ENCODE measurements around the gene SP100. TPM values are rescaled to one million over a fixed set of nuclear protein-coding genes. Genes with fewer than 3 reads are reported as not detected.

Gene SP100
- total and polyA plus RNA-seq, 2 of the 8 experiments (the other 6 are each of a cell fraction or from before 2014, with no cell fraction given) = 0.06 to 1.1 TPM

GRCh38 chr2:230472621-230473018 lies 56.6 kb downstream of the SP100 start:
- no peak for FAIRE-seq
- Histone ChIP-seq H3K4me3 (ENCODE audit: extremely low read depth in 1 of 4, insufficient read depth in 2 of 4, low read depth in 3 of 4, low read length in 4 of 4) (no peak overlapping the region), H3K79me2 (ENCODE audit: control insufficient read depth in 1 of 2, insufficient read depth in 2 of 2, low read length in 2 of 2) (no peaks in the 10 kb centered on the region), H2AFZ (ENCODE audit: low read length) (no peak overlapping the region), H3K23ac (ENCODE audit: insufficient read length) (no peak overlapping the region), H3K56ac (replicated peaks; ENCODE audit: insufficient read length, low read depth, low read length) (no peak overlapping the region), H3K9ac (replicated peaks in 1 of 4; ENCODE audit: extremely low read depth in 1 of 4, low read depth in 3 of 4, low read length in 3 of 4) (no peak overlapping the region), H3K18ac (ENCODE audit: extremely low read depth, low read length) (no peak overlapping the region), H3K4me2 (ENCODE audit: insufficient read depth in 1 of 2, low read depth in 2 of 2, low read length in 2 of 2) (no peak overlapping the region), H3K27me3 (replicated peaks in 1 of 4; ENCODE audit: control insufficient read depth in 3 of 4, extremely low read depth in 1 of 4, insufficient read depth in 3 of 4, low read length in 3 of 4) (no peaks in the 10 kb centered on the region), H4K8ac (ENCODE audit: extremely low read depth, insufficient read depth, low read length) (no peak overlapping the region), H3K79me1 (ENCODE audit: low read depth, low read length) (no peaks in the 10 kb centered on the region), H4K91ac (replicated peaks; ENCODE audit: insufficient read length, low read length) (no peak overlapping the region), H4K5ac (ENCODE audit: insufficient read length, low read depth, low read length) (no peak overlapping the region), H2BK20ac (ENCODE audit: low read length) (no peak overlapping the region), H2BK12ac (ENCODE audit: low read depth, low read length) (no peak overlapping the region), H2BK120ac (replicated peaks; ENCODE audit: low read depth, low read length) (no peak overlapping the region), H3K4ac (replicated peaks; ENCODE audit: insufficient read length, low read depth, low read length) (no peak overlapping the region), H4K20me1 (replicated peaks in 1 of 2; ENCODE audit: control insufficient read depth in 1 of 2, insufficient read depth in 2 of 2, low read length in 2 of 2) (no peaks in the 10 kb centered on the region), H2BK15ac (ENCODE audit: low read length) (no peak overlapping the region), H2BK5ac (ENCODE audit: low read depth, low read length) (no peak overlapping the region), H3K23me2 (ENCODE audit: low read depth, low read length) (no peaks in the 10 kb centered on the region), H3K9me3 (ENCODE audit: insufficient read depth in 2 of 2, low read depth in 1 of 2, low read length in 1 of 2) (no peaks in the 10 kb centered on the region), H2AK5ac (ENCODE audit: low read depth, low read length) (no peak overlapping the region), H3K14ac (ENCODE audit: insufficient read length) (no peak overlapping the region), H3K27ac (ENCODE audit: low read depth, low read length) (no peak overlapping the region), H3K4me1 (replicated peaks in 1 of 4; ENCODE audit: control insufficient read depth in 3 of 4, insufficient read depth in 4 of 4, low read length in 3 of 4) (no peaks in the 10 kb centered on the region), H3K36me3 (ENCODE audit: control insufficient read depth in 2 of 4, insufficient read depth in 4 of 4, low read length in 3 of 4) (no peaks in the 10 kb centered on the region)
- TF ChIP-seq SIX5 (IDR thresholded peaks at IDR 0.05; ENCODE audit: low read depth, low read length) = no peak
- TF ChIP-seq, protein P1, sequence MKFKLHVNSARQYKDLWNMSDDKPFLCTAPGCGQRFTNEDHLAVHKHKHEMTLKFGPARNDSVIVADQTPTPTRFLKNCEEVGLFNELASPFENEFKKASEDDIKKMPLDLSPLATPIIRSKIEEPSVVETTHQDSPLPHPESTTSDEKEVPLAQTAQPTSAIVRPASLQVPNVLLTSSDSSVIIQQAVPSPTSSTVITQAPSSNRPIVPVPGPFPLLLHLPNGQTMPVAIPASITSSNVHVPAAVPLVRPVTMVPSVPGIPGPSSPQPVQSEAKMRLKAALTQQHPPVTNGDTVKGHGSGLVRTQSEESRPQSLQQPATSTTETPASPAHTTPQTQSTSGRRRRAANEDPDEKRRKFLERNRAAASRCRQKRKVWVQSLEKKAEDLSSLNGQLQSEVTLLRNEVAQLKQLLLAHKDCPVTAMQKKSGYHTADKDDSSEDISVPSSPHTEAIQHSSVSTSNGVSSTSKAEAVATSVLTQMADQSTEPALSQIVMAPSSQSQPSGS (IDR thresholded peaks at IDR 0.05; ENCODE audit: low read length) = no peak
- TF ChIP-seq SIN3A (conservative IDR thresholded peaks at IDR 0.05 in 1 of 2, IDR thresholded peaks at IDR 0.05 in 1 of 2; ENCODE audit: low read depth in 1 of 2, low read length in 2 of 2) = no peak
- no peak for TF ChIP-seq HDAC2 (IDR thresholded peaks at IDR 0.05; ENCODE audit: borderline replicate concordance in 1 of 2, low read depth in 2 of 2, low read length in 2 of 2)
- TF ChIP-seq SP1 (IDR thresholded peaks at IDR 0.05; ENCODE audit: low read depth, low read length) = no peak
- no peak for TF ChIP-seq CTBP2 (IDR thresholded peaks at IDR 0.05; ENCODE audit: borderline replicate concordance, insufficient read depth, insufficient read length, low read length)
- no peak for TF ChIP-seq YY1 (IDR thresholded peaks at IDR 0.05; ENCODE audit: low read depth, low read length)
- no peak for TF ChIP-seq CHD2 (IDR thresholded peaks at IDR 0.05; ENCODE audit: low read length)
- no peak for TF ChIP-seq RNF2 (IDR thresholded peaks at IDR 0.05; ENCODE audit: borderline replicate concordance, low read depth, low read length, missing control alignments, poor library complexity, severe bottlenecking)
- TF ChIP-seq SUZ12 (IDR thresholded peaks at IDR 0.05; ENCODE audit: low read length) = no peak
- DNase-seq (ENCODE audit: low read depth in 1 of 2, low spot score in 2 of 2) = no peak
- ChIA-PET CTCF (ENCODE audit: partially characterized antibody) (no interaction called here), POLR2A (ENCODE audit: partially characterized antibody) (no interaction called here)
